PFSK-1 (cell line): ENCODE results near the gene RABGAP1.

Experiments
- FOXP2 ChIP-seq: optimal IDR thresholded peaks from 2 replicates; pipeline ENCODE3; 2011; ENCODE audit warnings: borderline replicate concordance, control low read depth, inconsistent platforms; ENCODE audit not compliant: insufficient read depth; ENCODE audit errors: extremely low read length, extremely low read depth
- POLR2AphosphoS5 ChIP-seq: IDR thresholded peaks from 2 replicates; pipeline ENCODE4 v1.6.1; 2012; ENCODE audit warnings: low read depth, mild to moderate bottlenecking, control low read depth, low read length, moderate library complexity
- REST ChIP-seq, 2 experiments: IDR thresholded peaks; 2 replicates each; pipeline versions ENCODE4 v1.6.1 to v1.8.0; 2011 to 2012; ENCODE audit warnings: low read depth in 2 of 2, low read length in 2 of 2, control low read depth in 1 of 2, inconsistent platforms in 1 of 2, mild to moderate bottlenecking in 1 of 2, moderate library complexity in 1 of 2; ENCODE audit not compliant: insufficient read depth in 1 of 2
- SIN3A ChIP-seq: IDR thresholded peaks from 2 replicates; pipeline ENCODE4 v1.6.1; 2012; ENCODE audit warnings: mild to moderate bottlenecking, low read length, moderate library complexity, borderline replicate concordance; ENCODE audit not compliant: insufficient read depth
- TAF1 ChIP-seq: IDR thresholded peaks from 2 replicates; pipeline ENCODE4 v1.6.1; 2012; ENCODE audit warnings: low read length, control low read depth, borderline replicate concordance; ENCODE audit not compliant: insufficient read depth

DNA sequence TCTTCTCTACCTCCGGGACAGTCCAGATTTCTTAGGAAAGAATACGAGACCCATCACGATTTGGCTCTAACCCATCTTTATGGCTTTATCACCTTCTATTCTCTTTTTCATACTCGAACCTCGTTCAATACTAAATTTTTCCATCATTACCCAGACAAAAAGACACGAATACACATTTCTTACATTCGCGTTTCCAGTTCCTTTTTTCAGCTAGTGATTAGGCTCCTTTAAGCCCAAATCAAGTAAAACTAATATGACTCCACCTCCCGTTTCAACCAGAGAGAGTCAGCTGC is 28.2 kb upstream of the RABGAP1 start:
- TF ChIP-seq POLR2AphosphoS5 = no peak
- TF ChIP-seq TAF1 = no peak
- no peak for TF ChIP-seq REST (IDR thresholded peaks at IDR 0.05; ENCODE audit: insufficient read depth in 1 of 2, low read depth in 2 of 2, low read length in 2 of 2)
- TF ChIP-seq SIN3A = no peak
- no peak for TF ChIP-seq FOXP2
